HG03558 (cell line): ENCODE results near the gene ME3.

Experiments
- ATAC-seq: cut with Tn5 transposase; IDR thresholded peaks from one replicate; pipeline ENCODE4 v1.9.1; 2021; ENCODE audit warnings: moderate number of reproducible peaks; ENCODE audit not compliant: unreplicated experiment; ENCODE audit errors: extremely low read depth

ME3 gene

DNA sequence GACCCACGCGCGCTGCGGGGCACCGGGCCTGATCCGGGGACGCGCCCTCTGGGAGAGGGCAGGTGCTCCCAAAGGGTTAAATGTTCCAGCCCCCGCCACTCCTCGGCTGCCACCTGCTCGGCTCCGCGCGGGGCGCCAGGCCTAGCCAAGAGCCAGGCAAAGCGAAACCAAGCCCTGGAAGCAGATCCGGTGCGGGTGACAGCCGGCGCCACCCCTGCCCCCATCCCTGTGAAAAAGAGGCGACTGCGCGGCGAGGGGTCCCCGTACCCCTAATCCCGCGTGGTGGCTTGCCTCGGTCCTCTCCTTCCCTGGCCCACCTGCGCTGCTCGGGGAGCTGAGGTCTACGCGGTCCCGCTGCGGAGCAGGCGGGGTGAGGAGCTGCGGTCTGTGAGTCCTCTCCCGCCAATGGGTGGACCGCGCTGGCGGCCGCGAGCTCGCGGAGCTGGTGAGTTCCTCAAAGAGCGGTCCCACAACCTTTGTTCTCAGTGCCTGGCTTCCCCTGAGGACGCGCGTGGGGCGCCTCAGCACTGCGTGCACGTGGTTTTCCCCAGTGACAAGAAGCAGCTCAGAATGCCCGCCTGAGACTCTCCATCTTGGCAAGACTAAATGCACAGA lies at the start of gene ME3:
ME3 (minus strand) TSS at position 610 of the 615 bp plus-strand sequence.
- ATAC-seq, result no peak

DNA sequence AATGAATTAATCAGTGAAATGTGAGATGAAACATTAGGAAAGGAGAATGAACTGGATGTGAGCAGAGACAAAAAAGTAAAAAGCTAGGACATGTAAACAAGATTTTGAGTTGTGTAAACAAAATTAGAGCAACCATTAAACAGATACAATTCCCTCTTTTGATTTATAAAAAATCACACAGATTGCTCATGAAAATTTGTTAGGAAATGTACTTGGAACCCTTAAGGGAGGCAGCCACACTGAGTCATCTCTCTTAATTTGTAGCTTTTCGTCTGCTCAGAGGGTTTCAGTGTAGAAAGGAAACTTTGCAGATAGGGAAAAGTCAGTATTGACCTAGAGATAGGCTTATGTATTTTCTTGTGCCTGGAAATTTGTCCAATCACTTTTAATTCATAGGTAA lies 49.6 kb upstream of the ME3 start:
- no peak for ATAC-seq

DNA sequence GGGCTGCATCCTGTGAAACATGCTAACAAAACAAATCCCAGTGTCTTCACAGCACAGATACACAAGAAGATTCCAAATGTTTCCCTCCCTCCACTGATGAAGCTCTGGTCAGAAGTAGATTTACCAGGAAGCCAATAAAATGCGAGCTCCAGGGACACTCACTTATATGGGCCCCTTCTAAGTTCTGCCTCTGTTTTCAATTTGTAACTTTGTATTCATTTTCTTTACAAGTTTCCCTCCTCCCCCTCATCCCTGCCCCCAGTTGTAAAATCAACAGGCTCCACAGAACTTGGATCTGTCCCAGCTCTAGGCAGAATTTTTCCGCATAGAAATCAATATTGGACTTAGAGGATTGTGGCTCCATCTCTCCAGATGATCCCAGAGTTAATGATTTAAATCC lies 48.1 kb upstream of the ME3 start:
- ATAC-seq, result no peak

DNA sequence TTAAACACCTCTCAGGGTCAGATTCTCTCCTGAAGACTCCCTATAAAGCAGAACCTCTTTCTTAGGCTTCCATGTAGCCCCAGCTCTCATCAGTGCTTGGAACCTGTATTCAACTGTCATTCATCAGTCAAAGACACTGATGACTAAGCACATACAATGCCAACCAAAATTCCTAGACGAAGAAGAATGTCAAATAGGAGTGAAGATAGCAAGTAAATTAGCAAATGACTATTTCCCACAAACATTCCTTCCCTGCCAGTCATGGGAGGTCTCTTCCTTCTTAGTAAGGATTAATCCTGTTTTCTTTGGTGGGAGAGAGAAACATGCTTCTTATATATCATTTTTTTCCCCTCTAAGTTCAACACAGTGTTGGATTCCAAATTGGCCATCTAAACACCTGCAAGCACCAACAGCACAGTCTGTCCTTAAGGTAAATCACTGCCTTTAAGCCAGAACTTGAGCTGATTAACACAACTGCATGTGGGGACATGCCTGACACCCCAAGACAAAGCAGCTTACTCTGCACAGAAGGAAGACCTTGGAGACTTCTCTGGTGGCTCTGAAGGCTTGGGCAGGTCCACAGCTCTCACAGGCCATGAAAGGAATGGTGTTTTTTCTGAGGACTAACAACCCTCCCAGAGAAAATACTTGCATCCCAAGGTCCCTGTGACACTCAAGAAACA lies 47.5 kb upstream of the ME3 start:
- no peak for ATAC-seq

DNA sequence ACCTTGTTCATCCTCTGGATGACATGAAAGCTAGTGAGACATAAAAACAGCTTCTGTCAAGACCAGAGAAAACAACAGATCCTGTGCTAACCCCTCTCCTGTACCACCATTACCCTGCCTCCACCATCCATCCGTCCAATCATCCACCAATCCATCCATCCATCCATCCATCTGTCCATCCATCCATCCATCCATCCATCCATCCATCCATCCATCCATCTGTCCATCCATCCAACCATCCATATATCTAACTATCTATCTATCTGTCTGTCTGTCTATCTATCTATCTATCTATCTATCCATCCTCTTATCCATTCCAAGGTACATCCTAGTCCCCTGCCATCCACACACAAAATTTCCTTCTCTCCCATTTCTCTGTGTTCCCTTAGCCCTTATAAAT lies 46.6 kb upstream of the ME3 start:
- no peak for ATAC-seq

DNA sequence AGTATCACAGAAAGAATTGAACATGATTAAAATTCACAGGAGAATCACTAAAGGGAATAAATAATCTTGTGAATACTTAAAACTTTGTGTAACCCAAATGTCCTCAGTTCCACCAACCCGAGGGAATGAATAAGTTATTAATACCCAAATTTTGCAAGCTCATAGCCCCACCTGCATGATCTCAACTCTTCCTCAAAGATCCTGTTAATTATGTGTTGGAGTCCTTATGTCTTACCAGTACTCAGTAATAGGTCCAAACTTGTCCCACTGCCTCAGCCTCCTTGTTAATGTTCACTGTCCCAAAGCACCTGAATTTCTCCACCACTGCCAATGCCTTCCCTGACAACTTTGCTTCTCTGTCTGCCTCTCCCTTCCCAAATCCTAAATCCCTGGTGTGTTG lies 46.1 kb upstream of the ME3 start:
- ATAC-seq, result no peak

DNA sequence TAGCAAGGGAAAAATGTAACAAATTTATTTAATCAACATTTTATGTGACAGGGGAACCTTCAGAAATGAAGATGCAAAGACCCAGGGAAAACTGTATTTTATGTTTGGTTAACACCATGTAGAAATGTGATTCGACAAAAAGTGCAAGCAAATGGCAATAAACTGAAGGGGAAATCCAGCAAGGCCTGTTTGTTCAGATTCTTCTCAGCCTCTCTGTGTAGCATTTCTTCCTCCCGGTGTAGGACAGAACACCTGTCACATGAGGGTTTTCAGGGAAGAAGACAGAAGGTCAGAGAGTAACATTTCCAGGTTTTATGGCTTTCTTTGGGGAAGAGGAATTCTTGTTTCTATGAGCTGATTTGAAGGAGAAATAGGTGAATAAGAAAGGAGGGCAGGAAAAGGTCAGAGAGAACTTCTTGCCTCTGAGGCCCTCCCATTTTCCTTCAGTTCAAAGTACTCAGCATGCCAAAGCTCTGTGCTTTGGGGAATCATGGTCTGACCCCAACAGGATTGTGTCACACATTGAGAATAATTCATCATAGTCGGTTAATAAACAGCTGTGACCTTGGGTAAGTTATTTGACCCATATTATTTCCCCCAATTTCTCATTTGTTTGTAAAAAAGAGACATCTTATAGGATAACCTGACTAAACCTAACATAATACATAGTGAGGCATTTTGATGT lies 45.5 kb upstream of the ME3 start:
- no peak for ATAC-seq

DNA sequence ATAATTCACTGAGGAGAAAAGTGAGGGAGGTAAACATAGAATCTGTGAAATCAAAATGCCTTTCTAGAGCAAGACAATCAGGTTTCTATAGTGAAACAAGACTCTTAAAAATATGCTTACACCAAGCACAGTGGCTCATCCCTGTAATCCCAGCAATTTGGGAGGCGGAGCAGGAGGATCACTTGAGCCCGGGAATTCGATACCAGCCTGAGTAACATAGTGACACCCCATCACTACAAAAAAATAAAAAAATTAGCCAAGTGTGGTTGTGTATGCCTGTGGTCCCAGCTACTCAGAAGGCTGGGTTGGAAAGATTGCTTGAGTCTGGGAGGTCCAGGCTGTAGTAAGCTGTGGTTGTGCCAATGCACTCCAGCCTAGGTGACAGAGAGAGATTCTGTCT lies 43.2 kb upstream of the ME3 start:
- ATAC-seq, result no peak

DNA sequence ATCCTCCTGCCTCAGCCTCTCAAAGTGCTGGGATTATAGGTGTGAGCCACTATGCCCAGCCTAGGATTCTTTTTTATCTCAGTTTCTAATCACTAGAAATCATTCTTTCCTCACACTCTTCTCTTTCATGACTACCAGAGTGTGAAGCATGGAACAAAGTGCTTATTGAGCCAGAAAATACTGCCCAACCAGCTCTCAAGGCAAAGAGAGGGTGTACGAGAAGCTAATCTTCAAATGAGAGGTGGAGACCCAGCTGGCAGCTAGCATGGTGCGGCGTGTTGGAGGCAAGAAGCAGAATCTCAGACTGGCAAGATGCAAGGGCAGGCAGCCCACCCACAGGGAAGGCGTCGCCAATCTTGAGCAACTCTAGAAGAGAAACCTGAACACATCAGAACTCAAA lies 41.1 kb upstream of the ME3 start:
- ATAC-seq, result no peak

DNA sequence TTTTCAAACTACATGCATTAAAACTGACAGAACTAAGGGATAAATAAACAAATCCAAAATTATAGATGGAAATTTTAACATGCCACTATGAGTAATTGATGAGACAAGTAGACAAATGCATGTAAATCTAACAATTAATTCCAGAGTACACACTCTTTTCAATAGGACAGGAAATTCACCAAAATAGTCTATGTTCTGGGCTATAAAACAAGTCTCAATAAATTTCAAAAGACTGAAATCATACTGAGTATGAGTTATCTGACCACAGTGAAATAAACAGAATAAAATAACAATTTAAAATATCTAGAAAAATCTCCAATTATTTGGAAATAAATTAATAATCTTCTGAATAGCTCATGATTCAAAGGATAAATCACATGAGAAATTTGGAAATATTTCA lies 38.5 kb upstream of the ME3 start:
- ATAC-seq, result no peak

DNA sequence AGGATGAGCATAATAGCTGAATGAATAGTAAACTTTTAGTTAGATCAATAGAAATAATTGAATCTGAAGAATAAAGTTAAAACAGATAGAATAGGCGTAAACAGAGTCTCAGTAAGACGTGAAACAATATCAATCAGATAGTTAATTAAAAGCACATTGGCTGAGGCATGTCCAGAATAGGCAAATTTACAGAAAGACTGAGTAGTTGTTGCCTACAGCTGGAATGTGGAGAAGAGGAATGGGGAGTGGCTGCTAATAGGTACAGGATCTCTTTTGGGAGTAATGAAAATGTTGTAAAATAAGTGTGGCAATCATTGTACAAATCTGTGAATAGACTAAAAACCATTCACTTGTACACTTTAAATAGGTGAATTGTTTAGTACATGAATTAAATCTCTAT lies 36.3 kb upstream of the ME3 start:
- no peak for ATAC-seq

DNA sequence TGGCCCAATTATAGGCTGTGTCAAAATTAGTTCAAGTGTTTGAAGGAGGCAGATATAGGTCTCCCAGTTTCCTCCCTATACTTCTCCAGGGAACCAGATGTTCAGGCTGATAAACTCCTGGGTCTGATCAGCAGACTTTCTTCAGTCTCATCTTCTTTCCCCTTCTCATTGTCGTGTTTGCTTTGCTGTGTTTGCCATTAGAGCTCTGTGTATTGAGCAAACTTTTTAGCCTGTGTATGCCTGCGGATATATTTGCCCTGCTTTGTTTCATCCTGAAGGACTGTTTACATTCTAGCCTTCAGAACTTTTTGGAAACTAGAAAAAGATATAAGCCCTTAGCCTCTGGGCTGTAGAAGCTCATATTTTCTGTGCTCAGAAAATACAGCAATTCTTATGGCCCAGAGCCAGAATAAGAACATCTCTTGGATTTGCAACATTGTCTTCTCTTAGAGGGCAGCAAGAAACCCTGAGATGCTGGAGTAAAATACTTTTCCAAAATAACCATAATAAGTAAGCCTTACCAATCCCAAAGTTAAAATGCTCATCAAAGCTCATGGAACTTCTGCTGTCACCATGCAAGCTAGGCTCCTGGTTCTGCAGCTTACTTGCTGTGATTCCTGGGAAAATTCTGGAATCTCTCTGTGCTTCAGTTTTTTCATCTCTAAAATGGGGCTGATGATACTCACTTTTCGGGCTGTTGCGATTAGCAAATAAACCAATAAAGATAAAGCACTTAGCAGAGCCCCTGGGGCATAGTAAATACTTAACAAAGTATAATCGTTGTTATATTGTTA lies 34.1 kb upstream of the ME3 start:
- ATAC-seq, result no peak

DNA sequence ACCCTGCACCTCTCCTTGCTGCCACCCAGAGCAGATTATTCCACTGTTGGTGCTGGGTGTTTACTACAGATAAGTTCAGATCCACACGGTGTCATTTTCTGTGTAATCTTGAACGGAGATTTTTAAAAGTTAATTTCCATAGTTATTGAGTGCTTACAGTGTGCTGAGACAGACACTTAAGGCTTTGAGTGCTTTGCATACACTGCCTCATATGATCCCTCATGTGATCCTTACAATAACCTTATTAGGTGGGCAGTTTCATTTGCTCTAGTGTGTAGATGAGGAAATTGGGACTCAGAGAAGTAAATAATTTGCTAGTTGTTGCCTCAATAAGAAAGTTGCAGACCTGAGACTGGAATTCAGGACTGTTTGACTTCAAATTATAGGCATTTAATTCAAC lies 32.3 kb upstream of the ME3 start:
- ATAC-seq, result no peak

DNA sequence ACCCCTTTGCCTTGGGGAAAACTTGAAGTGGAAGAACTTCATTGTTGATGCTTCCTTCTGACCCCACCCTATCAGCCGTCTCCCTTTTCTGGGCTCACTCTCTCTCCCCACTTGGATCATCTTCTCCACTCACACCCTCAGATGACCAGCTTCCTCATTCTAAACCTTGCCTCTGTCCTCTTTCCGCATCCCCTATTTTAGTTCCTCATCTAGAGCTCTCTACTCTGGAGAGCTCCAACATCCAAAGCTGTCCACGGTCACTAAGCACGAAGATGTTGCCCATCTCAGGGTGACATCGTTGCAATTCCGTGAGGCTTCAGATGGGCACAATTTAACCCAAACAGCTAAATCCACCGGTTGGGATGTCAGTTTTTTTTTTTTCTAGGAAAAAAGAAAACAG lies 31.6 kb upstream of the ME3 start:
- no peak for ATAC-seq

DNA sequence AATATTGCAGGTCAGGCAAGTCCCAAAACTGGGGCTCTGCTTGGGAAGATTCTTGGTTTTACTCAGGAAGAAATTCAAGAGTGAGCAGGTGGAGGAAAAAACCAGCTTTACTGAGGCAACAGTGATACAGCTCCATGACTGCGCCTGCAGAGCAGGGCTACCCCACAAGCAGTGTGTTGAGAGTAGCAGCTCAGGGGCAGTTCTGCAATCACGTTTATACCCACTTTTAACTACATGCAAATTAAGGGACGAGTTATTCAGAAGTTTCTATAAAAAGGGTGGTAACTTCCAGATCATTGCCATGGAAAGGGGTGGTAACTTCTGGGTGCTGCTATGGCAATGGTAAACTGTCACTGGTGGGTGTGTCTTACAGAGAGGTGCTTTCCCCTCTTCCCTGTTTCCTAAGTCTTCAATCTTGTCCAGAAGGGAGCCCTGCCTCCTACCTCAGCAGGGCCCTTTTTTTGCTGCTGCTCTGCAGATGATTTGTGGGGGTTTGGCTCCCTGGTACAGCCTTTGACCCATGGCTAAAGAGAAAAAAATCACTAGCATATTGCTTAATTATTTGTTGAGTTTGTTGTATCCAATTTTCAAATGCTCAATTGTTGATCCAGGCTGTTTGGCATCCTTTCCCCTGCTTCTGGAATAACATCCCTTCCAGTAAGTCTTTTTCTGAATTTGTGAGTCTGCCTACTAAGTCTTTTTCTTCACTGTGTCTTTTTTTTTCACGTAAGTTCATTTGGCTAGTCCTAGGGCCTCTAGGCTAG lies 30.0 kb upstream of the ME3 start:
- ATAC-seq, result no peak

DNA sequence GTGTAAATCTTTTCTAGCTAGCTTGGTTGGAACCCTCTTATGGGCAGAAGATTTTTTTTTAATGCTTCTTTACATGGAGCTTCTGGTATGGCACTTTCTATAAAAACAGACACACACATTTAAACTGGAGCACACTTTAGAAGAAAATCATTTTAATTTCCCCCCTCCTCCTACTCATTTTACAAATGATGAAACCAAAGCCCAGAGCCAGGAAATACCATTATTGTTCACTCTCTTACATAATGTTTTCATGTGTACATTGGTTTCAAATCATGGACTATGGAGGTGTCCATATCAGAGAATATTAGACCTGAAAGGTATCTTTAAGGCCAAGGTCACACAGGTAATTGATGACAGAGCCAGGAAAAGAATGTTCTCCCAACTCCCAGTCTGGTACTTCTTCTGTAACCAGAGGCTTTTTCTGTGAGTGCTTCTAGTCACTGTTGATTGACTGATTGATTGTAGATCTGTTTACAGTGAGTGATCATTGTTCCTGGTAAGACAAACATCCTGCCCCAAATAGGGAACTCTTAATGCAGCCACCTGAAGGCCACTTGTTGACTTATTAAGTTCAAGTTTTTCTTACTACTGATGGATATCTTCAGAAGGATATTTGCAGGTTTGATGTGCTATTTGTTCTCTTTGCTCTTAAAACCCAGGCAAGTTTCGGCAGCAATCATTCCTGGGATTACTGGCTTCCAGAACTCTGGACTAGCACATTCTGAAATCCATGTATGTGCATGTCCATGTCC lies 26.8 kb upstream of the ME3 start:
- no peak for ATAC-seq

DNA sequence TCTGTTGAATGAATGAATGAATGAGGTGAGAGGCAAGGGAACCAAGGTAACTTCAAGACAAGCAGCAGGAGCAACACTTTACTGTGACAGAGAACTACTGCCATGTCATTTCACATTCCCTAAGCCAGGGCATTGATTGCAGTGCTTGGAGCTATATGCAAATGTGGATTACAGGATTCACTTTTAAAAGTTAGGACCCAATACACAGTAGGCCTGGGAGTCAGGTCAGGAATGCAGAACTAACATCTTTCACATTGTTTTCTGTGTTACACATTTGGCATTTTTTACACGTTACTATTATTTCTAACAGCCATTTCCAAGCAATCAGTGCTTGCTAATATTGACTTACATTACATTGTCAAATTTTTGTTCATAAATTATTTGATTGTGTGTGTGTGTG lies 26.2 kb upstream of the ME3 start:
- ATAC-seq, result no peak

DNA sequence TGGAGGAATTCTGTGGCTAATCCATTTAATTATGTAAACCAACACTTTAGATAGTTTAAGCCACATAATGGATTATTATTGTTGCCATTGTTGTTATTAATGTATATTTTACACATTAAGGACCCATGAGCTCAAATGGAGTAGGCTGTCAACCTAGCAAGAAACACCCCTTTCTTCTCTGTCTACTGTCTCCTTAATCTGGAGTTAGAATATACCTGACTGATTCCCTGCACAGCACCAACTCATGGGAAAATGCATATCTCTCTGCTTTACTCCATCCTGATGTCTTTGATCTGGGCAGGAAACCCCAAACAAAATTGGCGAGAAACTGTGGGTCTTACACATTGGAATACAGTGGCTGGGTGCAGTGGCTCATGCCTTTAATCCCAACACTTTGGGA lies 24.0 kb upstream of the ME3 start:
- ATAC-seq, result no peak

DNA sequence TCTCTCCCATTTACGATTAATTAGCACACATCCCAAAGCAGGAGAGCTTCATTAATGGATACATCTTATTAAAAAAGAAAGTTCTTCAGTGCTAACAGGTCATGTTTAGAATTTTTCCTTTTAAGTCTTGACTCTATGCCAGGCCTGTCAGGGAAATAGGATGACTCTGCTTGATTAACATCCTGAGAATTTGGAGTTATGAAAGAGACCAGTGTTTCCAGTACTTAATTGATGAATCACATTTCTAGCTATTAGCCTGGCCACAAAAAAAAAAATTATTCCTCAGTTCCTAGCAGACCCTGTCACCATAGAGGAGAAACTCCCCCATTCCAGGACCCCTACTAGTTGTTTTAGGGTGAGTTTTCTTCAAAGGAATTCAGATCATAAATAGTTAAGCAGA lies 23.6 kb upstream of the ME3 start:
- no peak for ATAC-seq

DNA sequence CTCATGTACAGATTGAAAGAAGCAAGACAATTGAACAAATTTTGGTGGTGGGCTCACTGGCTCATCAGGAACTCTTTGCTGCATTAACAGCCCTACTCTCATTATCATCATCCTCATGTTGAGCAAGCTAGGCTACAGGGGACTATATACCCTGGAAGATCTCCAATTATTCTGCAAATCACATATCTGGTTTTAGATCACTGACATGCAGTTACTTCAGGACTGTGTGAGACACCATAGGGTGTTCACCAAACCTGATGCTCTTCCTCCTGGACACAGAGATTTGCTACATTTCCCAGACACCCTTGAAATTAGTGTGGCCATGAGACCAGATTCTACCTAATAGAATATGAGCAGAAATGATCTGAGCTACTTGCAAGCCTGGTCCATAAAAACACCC lies 23.0 kb upstream of the ME3 start:
- ATAC-seq, result no peak
